Thyroid gland (tissue), 4 donors: ENCODE measurements around the gene H2BK1. TPM values are rescaled to one million over a fixed set of nuclear protein-coding genes. Genes with fewer than 3 reads are reported as not detected.
A peak's percentile ranks its signal among the peaks of the same experiment; 100 is the strongest.

Experiments used
- DNase-seq, 2 donors: peaks; one replicate each; pipeline ENCODE4 v3.0.0-alpha.2; 2019
- H3K27ac ChIP-seq, 3 donors: fragments of 200-600 bp; sonication (generic); 1 replicate in 2 of 3; 2 replicates in 1 of 3; pipeline ENCODE4 v1.5.1; 2016 to 2019; ENCODE audit warnings: mild to moderate bottlenecking in 1 of 3, moderate library complexity in 1 of 3
- H3K27me3 ChIP-seq: fragments of 200-600 bp; sonication (generic); one replicate; pipeline ENCODE4 v1.5.1; 2019
- H3K36me3 ChIP-seq, 2 donors: fragments of 200-600 bp; sonication (generic); one replicate each; pipeline ENCODE4 v1.5.1; 2016 to 2019
- H3K4me1 ChIP-seq, 2 donors: fragments of 200-600 bp; sonication (generic); one replicate each; pipeline ENCODE4 v1.5.1; 2017 to 2019
- H3K4me3 ChIP-seq, 3 donors: fragments of 200-600 bp; sonication (generic); replicated peaks in 1 of 3; 1 replicate in 2 of 3; 2 replicates in 1 of 3; pipeline ENCODE4 v1.5.1; 2016; ENCODE audit warnings: mild to moderate bottlenecking in 1 of 3
- H3K9me3 ChIP-seq: fragments of 200-600 bp; sonication (generic); one replicate; pipeline ENCODE4 v1.5.1; 2017
- POLR2A ChIP-seq, 2 donors: fragments of 450-650 bp; IDR thresholded peaks; one replicate each; pipeline ENCODE4 v1.6.1; 2017; ENCODE audit warnings: antibody characterized with exemption in 2 of 2, mild to moderate bottlenecking in 2 of 2, moderate library complexity in 1 of 2
- WGBS, 2 donors: methylation state at CpG; one replicate each; pipeline ENCODE4 v1.1.5; 2017; 5-methylcytosine and 5-hydroxymethylcytosine counted together
- intact Hi-C: fragments of 100-400 bp; cut with DNase I; formaldehyde crosslinking; loops from one replicate; pipeline ENCODE4 v1.15.1; 2023
- microRNA counts, 2 donors: library from miRNA; unstranded; fragments of <30 nt; microRNA quantifications; one replicate each; lab custom pipeline; 2016 to 2017
- total RNA-seq, 4 donors: library from RNA; depleted of rRNA; stranded (reverse); fragments of >200 nt; gene quantifications; one replicate each; pipeline ENCODE4 v1.2.3, GENCODE V29; 2016
- TF ChIP-seq, protein P1 (sequence below), 6 experiments: fragments of 200-600 bp in 3 of 6; fragments of 450-650 bp in 3 of 6; sonication (generic) in 3 of 6; IDR thresholded peaks; one replicate each; pipeline ENCODE4 v1.5.1; 2016 to 2019; ENCODE audit warnings: antibody characterized with exemption in 6 of 6, mild to moderate bottlenecking in 2 of 6, inconsistent platforms in 1 of 6, moderate library complexity in 1 of 6

H2BK1 gene
- total RNA-seq, 4 donors from 2014 or later = not detected

- Histone ChIP-seq H3K4me3 (peak overlapping the region in 1 of 3 donors; percentile 22), H3K36me3 (no peaks in the 10 kb centered on the region), H3K4me1 (peaks cover 5 to 20% of the 10 kb centered on the region in 2 donors), H3K27me3 (no peaks in the 10 kb centered on the region), H3K9me3 (no peaks in the 10 kb centered on the region), H3K27ac (no peak overlapping the region)
- no peak for DNase-seq
- intact Hi-C loops = no loop called here
- TF ChIP-seq POLR2A (IDR thresholded peaks at IDR 0.05) = no peak
- TF ChIP-seq, protein P1, sequence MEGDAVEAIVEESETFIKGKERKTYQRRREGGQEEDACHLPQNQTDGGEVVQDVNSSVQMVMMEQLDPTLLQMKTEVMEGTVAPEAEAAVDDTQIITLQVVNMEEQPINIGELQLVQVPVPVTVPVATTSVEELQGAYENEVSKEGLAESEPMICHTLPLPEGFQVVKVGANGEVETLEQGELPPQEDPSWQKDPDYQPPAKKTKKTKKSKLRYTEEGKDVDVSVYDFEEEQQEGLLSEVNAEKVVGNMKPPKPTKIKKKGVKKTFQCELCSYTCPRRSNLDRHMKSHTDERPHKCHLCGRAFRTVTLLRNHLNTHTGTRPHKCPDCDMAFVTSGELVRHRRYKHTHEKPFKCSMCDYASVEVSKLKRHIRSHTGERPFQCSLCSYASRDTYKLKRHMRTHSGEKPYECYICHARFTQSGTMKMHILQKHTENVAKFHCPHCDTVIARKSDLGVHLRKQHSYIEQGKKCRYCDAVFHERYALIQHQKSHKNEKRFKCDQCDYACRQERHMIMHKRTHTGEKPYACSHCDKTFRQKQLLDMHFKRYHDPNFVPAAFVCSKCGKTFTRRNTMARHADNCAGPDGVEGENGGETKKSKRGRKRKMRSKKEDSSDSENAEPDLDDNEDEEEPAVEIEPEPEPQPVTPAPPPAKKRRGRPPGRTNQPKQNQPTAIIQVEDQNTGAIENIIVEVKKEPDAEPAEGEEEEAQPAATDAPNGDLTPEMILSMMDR (IDR thresholded peaks at IDR 0.05) = no peak
- WGBS, 2 donors = 12 to 19% methylated on average over 19 to 31 of the region's 31 CpGs
Measured at GRCh38 chr7:151166629-151167196, 43.6 kb downstream of the H2BK1 start.

- Histone ChIP-seq H3K36me3 (no peaks in the 10 kb centered on the region), H3K9me3 (no peaks in the 10 kb centered on the region), H3K27me3 (no peaks in the 10 kb centered on the region), H3K27ac (no peak overlapping the region), H3K4me3 (no peak overlapping the region), H3K4me1 (peaks cover under 1 to 3% of the 10 kb centered on the region in 2 donors)
- WGBS, 2 donors = 91 to 94% methylated on average over 1 of the region's 1 CpG
- DNase-seq = no peak
- TF ChIP-seq POLR2A (IDR thresholded peaks at IDR 0.05) = no peak
- TF ChIP-seq, protein P1 (IDR thresholded peaks at IDR 0.05) = no peak
- intact Hi-C loops = no loop called here
Measured at GRCh38 chr7:151161757-151162156, 48.5 kb downstream of the H2BK1 start.

MicroRNAs within 50 kb of the gene (microRNA counts, 767-probe panel; counts per million panel counts)
- microRNA hsa-miR-671-3p (lab: Ali Mortazavi, UCI) (0 counts per million in 2 donors), microRNA hsa-miR-671-5p (lab: Ali Mortazavi, UCI) (0 counts per million in 2 donors)

Other genes with a start within 250 kb of the H2BK1 start
- gene KCNH2, start 232.2 kb downstream of the H2BK1 start, total RNA-seq = under 1 TPM; 0.33 to 0.93 (median 0.63) TPM
- gene NOS3, start 219.5 kb downstream of the H2BK1 start, total RNA-seq = 1 to 10 TPM; 5.2 to 8.1 (median 6.3) TPM
- under 1 TPM in 1 of 4 donors, not detected in 3; 0.27 TPM for gene ATG9B, start 186.0 kb downstream of the H2BK1 start, total RNA-seq
- gene ABCB8, start 182.0 kb downstream of the H2BK1 start, total RNA-seq = 10 to 100 TPM; 39.0 to 74.2 (median 60.9) TPM
- gene ASIC3, start 162.0 kb downstream of the H2BK1 start, total RNA-seq = 1 to 10 TPM in 3 of 4 donors, not detected in 1; 1.2 to 2.6 (median 1.5) TPM
- gene CDK5, start 152.6 kb downstream of the H2BK1 start, total RNA-seq = 10 to 100 TPM in 2 of 4 donors, 1 to 10 TPM in 2; 5.3 to 17.4 (median 9.6) TPM
- 100 to 1,000 TPM in 1 of 4 donors, 10 to 100 TPM in 3; 48.5 to 109 (median 69.0) TPM for gene SLC4A2, start 150.9 kb downstream of the H2BK1 start, total RNA-seq
- 100 to 1,000 TPM in 1 of 4 donors, 10 to 100 TPM in 3; 71.8 to 114 (median 78.8) TPM for gene FASTK, start 129.7 kb downstream of the H2BK1 start, total RNA-seq
- gene TMUB1, start 127.0 kb downstream of the H2BK1 start, total RNA-seq = 10 to 100 TPM; 33.7 to 78.7 (median 44.2) TPM
- 10 to 100 TPM; 49.0 to 75.2 (median 66.2) TPM for gene AGAP3, start 124.0 kb downstream of the H2BK1 start, total RNA-seq
- not detected for gene GBX1, start 42.8 kb downstream of the H2BK1 start, total RNA-seq
- gene ASB10, start 23.2 kb downstream of the H2BK1 start, total RNA-seq = not detected
- gene ABCF2, start 16.7 kb upstream of the H2BK1 start, total RNA-seq = 10 to 100 TPM; 23.8 to 39.4 (median 34.1) TPM
- gene CHPF2, start 22.0 kb upstream of the H2BK1 start, total RNA-seq = 10 to 100 TPM; 33.9 to 82.4 (median 58.7) TPM
- 10 to 100 TPM; 42.2 to 56.7 (median 47.2) TPM for gene SMARCD3, start 38.2 kb upstream of the H2BK1 start, total RNA-seq
- 10 to 100 TPM; 56.9 to 75.5 (median 71.4) TPM for gene NUB1, start 131.3 kb upstream of the H2BK1 start, total RNA-seq
- gene WDR86, start 199.6 kb upstream of the H2BK1 start, total RNA-seq = 100 to 1,000 TPM in 3 of 4 donors, 10 to 100 TPM in 1; 99.5 to 203 (median 142) TPM
- 10 to 100 TPM; 16.4 to 45.5 (median 24.5) TPM for gene CRYGN, start 229.7 kb upstream of the H2BK1 start, total RNA-seq